IPS-20b (cell line): ENCODE measurements around the gene LARP4B.

Experiments used
- H3K27ac ChIP-seq: one replicate; pipeline ENCODE4 v1.5.1; 2013; ENCODE audit warnings: low read length
- H3K27me3 ChIP-seq: 2 replicates; pipeline ENCODE4 v1.6.1; 2013; ENCODE audit warnings: mild to moderate bottlenecking, low read length, inconsistent platforms; ENCODE audit not compliant: insufficient read depth
- H3K36me3 ChIP-seq: 2 replicates; pipeline ENCODE4 v1.6.1; 2013; ENCODE audit warnings: low read depth, mild to moderate bottlenecking, inconsistent platforms, low read length, moderate library complexity; ENCODE audit not compliant: insufficient read depth
- H3K4me1 ChIP-seq: 2 replicates; pipeline ENCODE4 v1.6.1; 2013; ENCODE audit warnings: mild to moderate bottlenecking, control low read depth, inconsistent platforms, low read length, moderate library complexity; ENCODE audit not compliant: insufficient read depth
- H3K4me3 ChIP-seq: 2 replicates; pipeline ENCODE4 v1.5.1; 2013; ENCODE audit warnings: mild to moderate bottlenecking, low read length, inconsistent platforms
- H3K9ac ChIP-seq: 2 replicates; pipeline ENCODE4 v1.6.1; 2013; ENCODE audit warnings: low read depth, mild to moderate bottlenecking, inconsistent platforms, low read length, moderate library complexity
- H3K9me3 ChIP-seq: 2 replicates; pipeline ENCODE4 v1.6.1; 2013; ENCODE audit warnings: mild to moderate bottlenecking, low read depth, low read length, inconsistent platforms; ENCODE audit not compliant: insufficient read depth

LARP4B gene

GRCh38 chr10:842795-843194, 88.7 kb downstream of the LARP4B start:
- Histone ChIP-seq H3K4me3 (no peak overlapping the region), H3K9me3 (no peaks in the 10 kb centered on the region), H3K36me3 (peaks cover 70% of the 10 kb centered on the region), H3K27me3 (no peaks in the 10 kb centered on the region), H3K27ac (no peak overlapping the region), H3K4me1 (no peaks in the 10 kb centered on the region; the same call in 1 of the 2 replicates), H3K9ac (no peak overlapping the region)

- Histone ChIP-seq H3K4me1 (no peaks in the 10 kb centered on the region; the same call in 1 of the 2 replicates), H3K27ac (no peak overlapping the region), H3K27me3 (no peaks in the 10 kb centered on the region), H3K4me3 (no peak overlapping the region), H3K9ac (no peak overlapping the region), H3K36me3 (peaks cover 67% of the 10 kb centered on the region), H3K9me3 (no peaks in the 10 kb centered on the region)
Measured at GRCh38 chr10:841535-841934, 90.0 kb downstream of the LARP4B start.

GRCh38 chr10:839550-840205, 91.8 kb downstream of the LARP4B start:
- H3K27ac ChIP-seq, result no peak overlapping the region
- no peak overlapping the region for H3K9ac ChIP-seq
- no peak overlapping the region for H3K4me3 ChIP-seq
- peaks cover 72% of the 10 kb centered on the region for H3K36me3 ChIP-seq
- no peaks in the 10 kb centered on the region for H3K4me1 ChIP-seq
- no peaks in the 10 kb centered on the region for H3K9me3 ChIP-seq
- no peaks in the 10 kb centered on the region for H3K27me3 ChIP-seq

- Histone ChIP-seq H3K4me3 (no peak overlapping the region), H3K9ac (no peak overlapping the region), H3K27ac (no peak overlapping the region), H3K4me1 (no peaks in the 10 kb centered on the region), H3K36me3 (peaks cover 60% of the 10 kb centered on the region), H3K9me3 (no peaks in the 10 kb centered on the region), H3K27me3 (no peaks in the 10 kb centered on the region)
Measured at GRCh38 chr10:836782-837181, 94.7 kb downstream of the LARP4B start.

- Histone ChIP-seq H3K4me3 (no peak overlapping the region), H3K9me3 (no peaks in the 10 kb centered on the region), H3K9ac (no peak overlapping the region), H3K27me3 (no peaks in the 10 kb centered on the region), H3K4me1 (no peaks in the 10 kb centered on the region), H3K27ac (no peak overlapping the region), H3K36me3 (peaks cover 58% of the 10 kb centered on the region)
Measured at GRCh38 chr10:834493-834892, 97.0 kb downstream of the LARP4B start.

- Histone ChIP-seq H3K36me3 (peaks cover 77% of the 10 kb centered on the region), H3K4me3 (no peak overlapping the region)
Measured at GRCh38 chr10:829241-829640, 102.3 kb downstream of the LARP4B start.

GRCh38 chr10:828191-828590, 103.3 kb downstream of the LARP4B start:
- Histone ChIP-seq H3K27ac (no peak overlapping the region), H3K4me3 (no peak overlapping the region), H3K4me1 (no peaks in the 10 kb centered on the region), H3K36me3 (peaks cover 83% of the 10 kb centered on the region), H3K9ac (no peak overlapping the region), H3K27me3 (no peaks in the 10 kb centered on the region), H3K9me3 (no peaks in the 10 kb centered on the region)

More at GRCh38 chr10:829241-829640, 102.3 kb downstream of the LARP4B start:
- H3K27ac ChIP-seq, result no peak overlapping the region
- no peaks in the 10 kb centered on the region for H3K9me3 ChIP-seq
- H3K4me1 ChIP-seq, result no peaks in the 10 kb centered on the region
- no peaks in the 10 kb centered on the region for H3K27me3 ChIP-seq
- H3K9ac ChIP-seq, result no peak overlapping the region

GRCh38 chr10:824946-825345, 106.6 kb downstream of the LARP4B start:
- Histone ChIP-seq H3K4me3 (no peak overlapping the region), H3K9me3 (no peaks in the 10 kb centered on the region), H3K27ac (no peak overlapping the region), H3K36me3 (peaks cover 92% of the 10 kb centered on the region), H3K27me3 (no peaks in the 10 kb centered on the region), H3K9ac (no peak overlapping the region), H3K4me1 (no peaks in the 10 kb centered on the region)

GRCh38 chr10:824497-824896, 107.0 kb downstream of the LARP4B start:
- Histone ChIP-seq H3K4me1 (no peaks in the 10 kb centered on the region), H3K9me3 (no peaks in the 10 kb centered on the region), H3K4me3 (no peak overlapping the region), H3K27me3 (no peaks in the 10 kb centered on the region), H3K9ac (no peak overlapping the region), H3K27ac (no peak overlapping the region), H3K36me3 (peaks cover 92% of the 10 kb centered on the region)

GRCh38 chr10:822661-823367, 108.7 kb downstream of the LARP4B start:
- Histone ChIP-seq H3K27ac (no peak overlapping the region), H3K36me3 (peaks cover 92% of the 10 kb centered on the region)

GRCh38 chr10:822197-822596, 109.3 kb downstream of the LARP4B start:
- no peak overlapping the region for H3K27ac ChIP-seq

More at GRCh38 chr10:822661-823367, 108.7 kb downstream of the LARP4B start:
- H3K9me3 ChIP-seq, result no peaks in the 10 kb centered on the region
- no peaks in the 10 kb centered on the region for H3K4me1 ChIP-seq
- H3K4me3 ChIP-seq, result no peak overlapping the region
- H3K9ac ChIP-seq, result no peak overlapping the region
- H3K27me3 ChIP-seq, result no peaks in the 10 kb centered on the region

GRCh38 chr10:821322-821721, 110.2 kb downstream of the LARP4B start:
- Histone ChIP-seq H3K4me1 (no peaks in the 10 kb centered on the region), H3K36me3 (peaks cover 100% of the 10 kb centered on the region), H3K27ac (no peak overlapping the region), H3K4me3 (no peak overlapping the region), H3K9me3 (no peaks in the 10 kb centered on the region), H3K27me3 (no peaks in the 10 kb centered on the region), H3K9ac (no peak overlapping the region)

More at GRCh38 chr10:822197-822596, 109.3 kb downstream of the LARP4B start:
- Histone ChIP-seq H3K9ac (no peak overlapping the region), H3K4me1 (no peaks in the 10 kb centered on the region), H3K27me3 (no peaks in the 10 kb centered on the region), H3K4me3 (no peak overlapping the region), H3K9me3 (no peaks in the 10 kb centered on the region), H3K36me3 (peaks cover 96% of the 10 kb centered on the region)
